ENCODE data around the gene LFNG.

- TF ChIP-seq CTCF (IDR thresholded peaks at IDR 0.05) (no peak), POLR2A (IDR thresholded peaks at IDR 0.05) (no peak), POLR2AphosphoS5 (IDR thresholded peaks at IDR 0.05) (no peak), EP300 (IDR thresholded peaks at IDR 0.05) (no peak)
These were observed 9.3 kb upstream of the LFNG start for GRCh38 chr7:2510130-2510776.
